C4-2B (cell line): ENCODE results near the gene LRIG2.

ENCODE experiments used
- H3K27ac ChIP-seq: fragments of 450-650 bp; 2 replicates; pipeline ENCODE4 v1.5.1; 2017
- ZFX ChIP-seq: fragments of 450-650 bp; IDR thresholded peaks from 2 replicates; pipeline ENCODE4 v1.6.1; 2017
- TF ChIP-seq, protein P1 (sequence below): fragments of 450-650 bp; conservative IDR thresholded peaks from 2 replicates; pipeline ENCODE4 v1.5.1; 2017; ENCODE audit warnings: mild to moderate bottlenecking

LRIG2 gene

GRCh38 chr1:113123737-113124136, 50.7 kb downstream of the LRIG2 start:
- no peak overlapping the region for H3K27ac ChIP-seq

GRCh38 chr1:113124366-113124765, 51.4 kb downstream of the LRIG2 start:
- TF ChIP-seq, protein P1, sequence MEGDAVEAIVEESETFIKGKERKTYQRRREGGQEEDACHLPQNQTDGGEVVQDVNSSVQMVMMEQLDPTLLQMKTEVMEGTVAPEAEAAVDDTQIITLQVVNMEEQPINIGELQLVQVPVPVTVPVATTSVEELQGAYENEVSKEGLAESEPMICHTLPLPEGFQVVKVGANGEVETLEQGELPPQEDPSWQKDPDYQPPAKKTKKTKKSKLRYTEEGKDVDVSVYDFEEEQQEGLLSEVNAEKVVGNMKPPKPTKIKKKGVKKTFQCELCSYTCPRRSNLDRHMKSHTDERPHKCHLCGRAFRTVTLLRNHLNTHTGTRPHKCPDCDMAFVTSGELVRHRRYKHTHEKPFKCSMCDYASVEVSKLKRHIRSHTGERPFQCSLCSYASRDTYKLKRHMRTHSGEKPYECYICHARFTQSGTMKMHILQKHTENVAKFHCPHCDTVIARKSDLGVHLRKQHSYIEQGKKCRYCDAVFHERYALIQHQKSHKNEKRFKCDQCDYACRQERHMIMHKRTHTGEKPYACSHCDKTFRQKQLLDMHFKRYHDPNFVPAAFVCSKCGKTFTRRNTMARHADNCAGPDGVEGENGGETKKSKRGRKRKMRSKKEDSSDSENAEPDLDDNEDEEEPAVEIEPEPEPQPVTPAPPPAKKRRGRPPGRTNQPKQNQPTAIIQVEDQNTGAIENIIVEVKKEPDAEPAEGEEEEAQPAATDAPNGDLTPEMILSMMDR: no peak
- TF ChIP-seq ZFX: no peak
- no peak overlapping the region for H3K27ac ChIP-seq

More at GRCh38 chr1:113123737-113124136, 50.7 kb downstream of the LRIG2 start:
- TF ChIP-seq ZFX: no peak
- TF ChIP-seq, protein P1: no peak

- H3K27ac ChIP-seq: no peak overlapping the region
- TF ChIP-seq, protein P1: no peak
- no peak for TF ChIP-seq ZFX
These were observed 52.5 kb downstream of the LRIG2 start for GRCh38 chr1:113125517-113125916.

DNA sequence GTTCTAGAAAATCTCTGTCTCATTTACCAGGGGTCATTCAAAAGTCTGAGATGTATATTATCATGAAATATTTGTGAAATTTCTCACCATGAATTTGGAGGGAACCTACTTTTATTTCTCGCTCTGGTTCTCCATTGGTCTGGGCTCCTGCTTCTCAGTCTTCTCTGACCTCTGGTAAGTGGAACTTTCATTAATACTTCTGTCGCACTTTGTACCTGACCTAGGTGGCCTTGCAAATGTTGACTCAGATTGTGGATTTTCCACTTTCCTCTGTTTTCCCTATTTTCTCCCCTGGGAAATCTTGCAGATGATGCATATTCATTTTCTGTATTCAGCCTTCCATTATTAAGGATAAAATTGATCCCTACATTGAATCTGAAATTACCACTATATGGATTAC, 53.2 kb downstream of the LRIG2 start:
- TF ChIP-seq ZFX: no peak
- TF ChIP-seq, protein P1: no peak
- H3K27ac ChIP-seq: no peak overlapping the region

DNA sequence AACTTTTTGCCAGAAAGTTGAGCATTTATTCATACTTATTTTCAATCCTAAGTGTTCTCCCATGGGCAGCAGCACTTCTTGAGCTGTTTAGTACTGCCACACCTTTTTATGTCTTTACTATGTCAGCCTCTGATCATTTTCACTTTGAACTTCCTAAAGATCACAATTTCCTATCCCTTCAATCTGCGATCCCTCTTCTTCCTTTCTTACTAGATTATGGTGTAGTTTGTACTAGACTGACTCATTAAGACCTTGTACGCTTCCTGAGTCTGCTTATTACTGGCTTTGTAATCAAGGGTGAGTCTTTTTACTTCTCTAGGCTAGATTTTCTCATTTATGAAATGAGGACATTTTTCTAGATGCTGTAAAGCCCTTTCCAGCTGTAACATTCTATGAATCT, 55.1 kb downstream of the LRIG2 start:
- H3K27ac ChIP-seq: no peak overlapping the region
- TF ChIP-seq, protein P1: no peak
- no peak for TF ChIP-seq ZFX

DNA sequence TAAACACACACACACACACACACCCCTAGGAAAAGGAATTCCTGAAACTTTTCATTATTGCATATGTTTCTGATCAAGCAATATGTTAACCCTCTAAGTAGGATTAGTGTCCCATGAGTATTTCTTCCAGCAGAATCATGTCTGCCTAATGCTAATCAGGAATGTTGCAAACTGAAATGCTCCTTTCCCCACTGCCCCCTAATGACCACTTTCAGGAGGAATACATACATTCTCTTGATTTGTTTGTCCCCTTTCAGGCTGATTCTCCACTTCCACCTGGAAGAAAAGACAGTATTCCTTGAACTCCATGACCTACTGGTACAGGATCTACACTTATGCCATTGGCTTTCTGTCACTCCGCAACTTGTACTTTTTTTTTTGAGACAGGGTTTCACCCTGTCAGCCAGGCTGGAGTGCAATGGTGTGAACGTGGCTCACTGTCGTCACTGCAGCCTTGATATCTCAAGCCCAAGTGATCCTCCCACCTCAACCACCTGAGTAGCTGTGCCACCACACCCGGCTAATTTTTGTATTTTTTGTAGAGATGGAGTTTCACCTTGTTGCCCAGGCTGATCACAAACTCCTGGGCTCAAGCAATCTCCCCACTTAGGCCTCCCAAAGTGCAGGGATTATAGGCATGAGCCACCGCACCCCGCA, 56.7 kb downstream of the LRIG2 start:
- H3K27ac ChIP-seq: no peak overlapping the region
- TF ChIP-seq, protein P1: no peak
- no peak for TF ChIP-seq ZFX

DNA sequence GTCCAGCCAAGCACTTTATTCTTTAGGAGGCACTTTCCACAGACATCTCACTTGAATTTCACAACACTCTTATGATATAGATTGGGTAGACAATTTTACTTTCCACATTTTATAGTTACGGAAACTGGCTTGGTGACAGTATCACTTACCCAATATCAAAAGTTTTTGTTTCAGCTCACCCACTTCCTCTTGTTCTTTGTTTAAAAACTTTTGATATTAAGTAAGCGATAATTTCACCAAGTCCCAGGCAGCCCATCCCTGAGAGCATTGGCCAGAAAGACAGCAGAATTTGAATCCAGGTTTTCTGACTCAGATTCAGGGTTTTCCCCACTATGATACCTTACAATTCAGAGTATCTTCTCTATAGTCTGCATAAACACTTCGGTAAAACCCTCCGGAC, 60.0 kb downstream of the LRIG2 start:
- no peak overlapping the region for H3K27ac ChIP-seq
- TF ChIP-seq, protein P1: no peak
- TF ChIP-seq ZFX: no peak
